NB4 (cell line): Measurements from ENCODE around the gene LDAH.
A peak's percentile ranks its signal among the peaks of the same experiment; 100 is the strongest.

Source experiments
- POLR2A ChIP-seq: IDR thresholded peaks from 2 replicates; pipeline ENCODE4 v1.6.1; 2011; ENCODE audit warnings: mild to moderate bottlenecking; ENCODE audit not compliant: insufficient read length; ENCODE audit errors: extremely low read depth
- TF ChIP-seq, protein P1 (sequence below): IDR thresholded peaks from 2 replicates; pipeline ENCODE4 v1.6.1; 2011; ENCODE audit warnings: low read depth, low read length

DNA sequence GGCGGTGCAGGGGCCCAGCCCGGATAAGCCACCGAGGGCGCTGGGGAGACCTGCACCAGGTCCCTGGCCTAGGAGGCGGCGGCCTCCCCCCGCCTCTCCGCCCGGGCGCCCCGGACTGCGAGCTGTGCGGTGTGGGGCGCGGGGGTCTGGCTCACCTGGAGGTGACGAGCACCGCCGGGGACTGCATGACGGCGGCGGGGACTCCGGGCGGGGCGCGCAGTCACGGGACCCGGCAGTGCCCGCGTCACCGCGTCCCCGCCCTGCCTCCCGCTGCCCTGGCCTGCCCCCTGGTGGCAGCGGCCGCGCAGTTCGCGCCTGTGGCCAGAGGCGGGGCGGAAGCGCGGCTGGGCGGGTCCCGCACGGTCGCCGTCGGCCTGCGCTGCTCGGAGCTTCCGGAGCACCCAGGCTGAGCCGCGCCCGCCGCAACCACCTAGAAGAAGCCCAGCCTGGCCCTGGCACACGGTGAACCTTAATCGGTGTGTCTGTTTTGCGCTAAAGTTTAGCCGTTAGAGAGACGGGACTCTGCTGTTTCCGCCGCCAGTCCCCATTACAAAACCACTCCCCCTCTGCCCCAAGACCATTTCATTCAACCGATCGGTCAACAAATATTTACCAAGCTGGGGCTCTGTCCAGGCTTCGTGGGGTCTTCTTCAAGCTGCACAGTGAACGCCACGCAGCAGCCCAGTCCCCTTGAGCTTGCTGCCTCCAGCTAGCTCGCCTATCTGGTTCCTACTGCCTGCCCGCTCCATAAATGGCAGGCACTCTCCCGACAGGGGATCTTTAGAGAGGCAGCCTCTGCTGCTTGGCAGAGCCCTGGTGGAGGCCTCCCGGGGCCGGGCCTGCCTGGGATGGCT lies 171.8 kb downstream of the LDAH start, which contains the start of gene HS1BP3:
- peak; percentile 91 for TF ChIP-seq POLR2A
- TF ChIP-seq, protein P1, sequence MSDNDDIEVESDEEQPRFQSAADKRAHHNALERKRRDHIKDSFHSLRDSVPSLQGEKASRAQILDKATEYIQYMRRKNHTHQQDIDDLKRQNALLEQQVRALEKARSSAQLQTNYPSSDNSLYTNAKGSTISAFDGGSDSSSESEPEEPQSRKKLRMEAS: peak; percentile 53
